SK-N-SH treated with all-trans-retinoic acid at 6 μM for 48 hours (cell line): ENCODE data around the gene DGKH.

Experiments
- BACH2 ChIP-seq: fragments of 250-450 bp; sonication (Bioruptor Pico); IDR thresholded peaks from 2 replicates; pipeline ENCODE4 v1.9.0; 2021; ENCODE audit warnings: mild to moderate bottlenecking, borderline replicate concordance
- CREB5 ChIP-seq: fragments of 250-450 bp; sonication (Bioruptor Pico); IDR thresholded peaks from 2 replicates; pipeline ENCODE4 v1.5.1; 2020; ENCODE audit warnings: low read depth, mild to moderate bottlenecking, moderate library complexity
- RARB ChIP-seq: fragments of 250-450 bp; sonication (Bioruptor Pico); IDR thresholded peaks from 2 replicates; pipeline ENCODE4 v1.8.0; 2021; ENCODE audit warnings: mild to moderate bottlenecking, moderate library complexity
- SNAI2 ChIP-seq: fragments of 250-450 bp; sonication (Bioruptor Pico); IDR thresholded peaks from 2 replicates; pipeline ENCODE4 v1.5.0; 2020; ENCODE audit warnings: mild to moderate bottlenecking, moderate library complexity

DNA sequence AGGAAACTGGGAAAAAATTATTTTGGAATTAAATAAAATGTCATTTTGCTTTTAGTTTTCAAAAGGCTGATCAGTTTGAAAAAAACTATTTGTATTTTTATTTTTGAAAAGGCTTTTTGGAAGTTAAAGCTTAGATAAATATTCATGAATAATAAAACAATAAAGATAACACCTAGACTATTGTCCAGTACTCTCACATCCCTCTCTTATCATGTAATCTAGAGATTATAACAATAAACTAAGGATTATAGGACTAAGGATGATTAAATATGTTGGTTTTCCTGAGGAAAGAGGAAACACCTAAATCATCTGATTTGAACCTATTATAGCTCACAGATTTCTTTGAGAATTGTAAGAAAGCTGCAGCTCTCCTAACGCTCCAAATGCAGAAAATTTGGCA lies 142.1 kb downstream of the DGKH start:
- TF ChIP-seq RARB (no peak), CREB5 (no peak), SNAI2 (CRISPR knock-in tag) (no peak), BACH2 (CRISPR knock-in tag) (no peak)
